BE2C (cell line): ENCODE data around the gene NPEPL1.

ENCODE experiments used
- DNase-seq: peaks from one replicate; pipeline ENCODE4 v3.0.0-alpha.2; 2020
- H3K27me3 ChIP-seq: fragments of 250-450 bp; sonication (Bioruptor Pico); 2 replicates; pipeline ENCODE4 v1.5.1; 2020; ENCODE audit warnings: mild to moderate bottlenecking
- H3K36me3 ChIP-seq: fragments of 250-450 bp; sonication (Bioruptor Pico); 2 replicates; pipeline ENCODE4 v1.5.1; 2020; ENCODE audit warnings: mild to moderate bottlenecking
- H3K4me1 ChIP-seq: fragments of 250-450 bp; sonication (Bioruptor Pico); 2 replicates; pipeline ENCODE4 v1.5.1; 2020
- H3K4me3 ChIP-seq: 2 replicates; pipeline ENCODE4 v1.5.1; 2011; ENCODE audit warnings: low read depth, low read length
- H3K9me3 ChIP-seq: fragments of 250-450 bp; sonication (Bioruptor Pico); 2 replicates; pipeline ENCODE4 v1.5.1; 2020
- CTCF ChIP-seq: IDR thresholded peaks from 2 replicates; pipeline ENCODE4 v1.5.1; 2012; ENCODE audit warnings: mild to moderate bottlenecking, low read depth, low read length

NPEPL1 gene

GRCh38 chr20:58759947-58760346 is 67.3 kb downstream of the NPEPL1 start:
- no peak for DNase-seq
- no peaks in the 10 kb centered on the region for H3K4me1 ChIP-seq
- H3K27me3 ChIP-seq, result peaks cover 18% of the 10 kb centered on the region
- no peaks in the 10 kb centered on the region for H3K36me3 ChIP-seq
- no peaks in the 10 kb centered on the region for H3K9me3 ChIP-seq
- H3K4me3 ChIP-seq, result no peak overlapping the region
- no peak for TF ChIP-seq CTCF

GRCh38 chr20:58760856-58761255 is 68.3 kb downstream of the NPEPL1 start:
- Histone ChIP-seq H3K4me3 (no peak overlapping the region), H3K27me3 (peaks cover 25% of the 10 kb centered on the region)
- no peak for DNase-seq

GRCh38 chr20:58762120-58762519 is 69.5 kb downstream of the NPEPL1 start:
- no peak overlapping the region for H3K4me3 ChIP-seq
- H3K9me3 ChIP-seq, result no peaks in the 10 kb centered on the region
- H3K4me1 ChIP-seq, result no peaks in the 10 kb centered on the region
- peaks cover 37% of the 10 kb centered on the region for H3K27me3 ChIP-seq
- no peak for TF ChIP-seq CTCF
- DNase-seq, result no peak
- H3K36me3 ChIP-seq, result no peaks in the 10 kb centered on the region

More at GRCh38 chr20:58760856-58761255, 68.3 kb downstream of the NPEPL1 start:
- Histone ChIP-seq H3K9me3 (no peaks in the 10 kb centered on the region), H3K4me1 (no peaks in the 10 kb centered on the region), H3K36me3 (no peaks in the 10 kb centered on the region)
- TF ChIP-seq CTCF, result no peak

GRCh38 chr20:58763076-58763475 is 70.5 kb downstream of the NPEPL1 start:
- Histone ChIP-seq H3K4me1 (no peaks in the 10 kb centered on the region), H3K9me3 (no peaks in the 10 kb centered on the region), H3K27me3 (peaks cover 47% of the 10 kb centered on the region), H3K36me3 (no peaks in the 10 kb centered on the region), H3K4me3 (no peak overlapping the region)
- no peak for TF ChIP-seq CTCF
- no peak for DNase-seq
